Tibial nerve (tissue), 4 donors: Measurements from ENCODE around the gene MYADM. TPM values are rescaled to one million over a fixed set of nuclear protein-coding genes. Genes with fewer than 3 reads are reported as not detected.
"Not testable (repeated sequence)": the region's sequence is repeated elsewhere in the genome, so short reads cannot be mapped to it uniquely, and the experiment has no call there.

Source experiments
- DNase-seq, 2 donors: peaks; one replicate each; pipeline ENCODE4 v3.0.0-alpha.2; 2019; ENCODE audit warnings: low spot score in 2 of 2
- H3K27ac ChIP-seq, 4 donors: fragments of 200-600 bp; sonication (generic) in 3 of 4; one replicate each; pipeline ENCODE4 v1.5.1; 2017 to 2019; ENCODE audit warnings: mild to moderate bottlenecking in 1 of 4
- H3K27me3 ChIP-seq, 2 donors: fragments of 200-600 bp; sonication (generic) in 1 of 2; one replicate each; pipeline versions ENCODE4 v1.5.1 to v1.6.0; 2017 to 2019
- H3K36me3 ChIP-seq, 3 donors: fragments of 200-600 bp; sonication (generic); one replicate each; pipeline ENCODE4 v1.5.1; 2018 to 2019
- H3K4me1 ChIP-seq, 4 donors: fragments of 200-600 bp; sonication (generic) in 3 of 4; one replicate each; pipeline ENCODE4 v1.5.1; 2017 to 2019
- H3K4me3 ChIP-seq, 4 donors: fragments of 200-600 bp; sonication (generic) in 3 of 4; one replicate each; pipeline ENCODE4 v1.5.1; 2017 to 2019; ENCODE audit warnings: mild to moderate bottlenecking in 1 of 4, moderate library complexity in 1 of 4
- H3K9me3 ChIP-seq, 4 donors: fragments of 200-600 bp; sonication (generic) in 3 of 4; one replicate each; pipeline ENCODE4 v1.5.1; 2017 to 2019
- EP300 ChIP-seq, 2 donors: sonication (generic); formaldehyde crosslinking; IDR thresholded peaks; one replicate each; pipeline ENCODE4 v1.6.1; 2017; ENCODE audit warnings: antibody characterized with exemption in 2 of 2, mild to moderate bottlenecking in 1 of 2
- POLR2A ChIP-seq, 2 donors: fragments of 450-650 bp; IDR thresholded peaks; one replicate each; pipeline ENCODE4 v1.6.1; 2017; ENCODE audit warnings: antibody characterized with exemption in 2 of 2, mild to moderate bottlenecking in 2 of 2, moderate library complexity in 2 of 2
- WGBS, 2 donors: methylation state at CpG; one replicate each; pipeline ENCODE4 v1.1.5; 2018; 5-methylcytosine and 5-hydroxymethylcytosine counted together
- total RNA-seq, 4 donors: library from RNA; depleted of rRNA; stranded (reverse); fragments of >200 nt; gene quantifications; one replicate each; pipeline ENCODE4 v1.1.0, GENCODE V29; 2016
- TF ChIP-seq, protein P1 (sequence below), 5 experiments: fragments of 200-600 bp in 3 of 5; fragments of 450-650 bp in 2 of 5; sonication (generic) in 3 of 5; IDR thresholded peaks; one replicate each; pipeline ENCODE4 v1.5.1; 2016 to 2019; ENCODE audit warnings: antibody characterized with exemption in 5 of 5, mild to moderate bottlenecking in 3 of 5, moderate library complexity in 2 of 5

Gene MYADM
- total RNA-seq, 4 donors from 2014 or later = 27.3 to 37.7 (median 31.9) TPM

DNA sequence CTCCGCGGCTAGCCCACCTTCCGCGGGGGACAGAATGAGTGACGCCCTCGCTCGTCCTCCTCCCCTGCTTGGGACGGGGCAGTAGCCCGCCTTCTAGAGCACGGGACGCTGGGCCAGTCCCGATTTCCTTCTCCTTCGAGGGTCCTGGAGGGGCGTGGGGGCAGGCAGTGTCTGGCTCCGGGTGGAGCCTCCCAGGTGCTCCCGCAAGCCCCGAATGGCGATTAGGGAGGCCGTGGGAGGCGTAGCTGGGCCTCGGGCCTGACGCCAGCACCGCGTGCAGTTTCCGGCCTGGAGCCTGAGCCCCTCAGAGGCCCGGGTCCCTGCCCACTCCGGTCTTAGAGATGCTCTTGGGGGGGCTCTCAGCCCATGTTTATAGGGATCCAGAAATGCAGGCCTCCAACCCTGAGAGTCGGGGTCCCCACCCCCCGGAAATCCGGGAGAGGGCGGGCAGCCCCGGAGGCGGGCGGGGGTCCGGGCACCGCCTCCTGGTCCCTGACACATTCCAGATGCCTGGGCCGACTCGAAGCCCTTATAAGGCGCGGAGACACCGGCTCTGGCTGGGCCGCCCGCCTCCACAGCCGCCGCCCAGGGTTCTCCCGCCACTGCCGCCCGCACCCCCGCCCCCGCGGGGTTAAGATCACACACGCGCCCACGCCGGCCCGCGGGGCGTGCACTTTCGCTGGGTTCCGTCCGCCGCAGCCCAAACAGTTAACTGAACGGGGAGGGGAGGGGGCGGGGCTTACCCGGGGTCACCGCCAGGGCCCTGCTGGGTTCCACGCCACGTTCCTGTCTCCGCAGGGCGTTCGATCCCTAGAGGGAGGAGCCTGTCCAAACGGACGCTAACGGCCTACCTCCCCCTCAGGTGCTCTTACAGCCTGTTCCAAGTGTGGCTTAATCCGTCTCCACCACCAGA is 1.5 kb downstream of the MYADM start:
- WGBS, 2 donors = 1 to 2% methylated on average over 25 to 31 of the region's 75 CpGs

DNA sequence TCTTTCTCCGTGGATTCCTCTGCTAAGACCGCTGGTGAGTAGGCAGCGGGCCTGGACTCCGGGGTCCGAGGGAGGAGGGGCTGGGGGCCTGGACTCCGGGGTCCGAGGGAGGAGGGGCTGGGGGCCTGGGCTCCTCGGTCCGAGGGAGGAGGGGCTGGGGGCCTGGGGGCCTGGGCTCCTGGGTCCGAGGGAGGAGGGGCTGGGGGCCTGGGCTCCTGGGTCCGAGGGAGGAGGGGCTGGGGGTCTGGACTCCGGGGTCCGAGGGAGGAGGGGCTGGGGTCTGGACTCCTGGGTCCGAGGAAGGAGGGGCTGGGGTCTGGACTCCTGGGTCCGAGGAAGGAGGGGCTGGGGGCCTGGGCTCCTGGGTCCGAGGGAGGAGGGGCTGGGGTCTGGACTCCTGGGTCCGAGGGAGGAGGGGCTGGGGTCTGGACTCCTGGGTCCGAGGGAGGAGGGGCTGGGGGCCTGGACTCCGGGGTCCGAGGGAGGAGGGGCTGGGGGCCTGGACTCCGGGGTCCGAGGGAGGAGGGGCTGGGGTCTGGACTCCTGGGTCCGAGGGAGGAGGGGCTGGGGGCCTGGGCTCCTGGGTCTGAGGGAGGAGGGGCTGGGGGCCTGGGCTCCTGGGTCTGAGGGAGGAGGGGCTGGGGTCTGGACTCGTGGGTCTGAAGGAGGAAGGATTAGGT is 2.3 kb downstream of the MYADM start:
- H3K9me3 ChIP-seq, H3K27me3 ChIP-seq, DNase-seq: not testable (repeated sequence)
- WGBS, 2 donors = 6 to 20% methylated on average over 2 to 12 of the region's 24 CpGs
- peak overlapping the region; percentile 70 to 83 (median 75) for H3K4me3 ChIP-seq
- H3K4me1 ChIP-seq = peaks cover 0 to 69% (median 22%) of the 10 kb centered on the region in 4 donors
- H3K27ac ChIP-seq = peak overlapping the region; percentile 88 to 97 (median 96)
- H3K36me3 ChIP-seq = peaks cover 0 to 27% (median 8%) of the 10 kb centered on the region in 3 donors

More for the DNA sequence above, 1.5 kb downstream of the MYADM start:
- Histone ChIP-seq H3K4me3 (peak overlapping the region; percentile 70 to 83 (median 75)), H3K9me3 (no peaks in the 10 kb centered on the region), H3K27me3 (no peaks in the 10 kb centered on the region), H3K36me3 (peaks cover 0 to 19% (median 6%) of the 10 kb centered on the region in 3 donors), H3K27ac (peak overlapping the region; percentile 88 to 97 (median 96)), H3K4me1 (peaks cover 0 to 70% (median 22%) of the 10 kb centered on the region in 4 donors)
- TF ChIP-seq POLR2A (IDR thresholded peaks at IDR 0.05) = peak; percentile 46 to 74
- TF ChIP-seq, protein P1, sequence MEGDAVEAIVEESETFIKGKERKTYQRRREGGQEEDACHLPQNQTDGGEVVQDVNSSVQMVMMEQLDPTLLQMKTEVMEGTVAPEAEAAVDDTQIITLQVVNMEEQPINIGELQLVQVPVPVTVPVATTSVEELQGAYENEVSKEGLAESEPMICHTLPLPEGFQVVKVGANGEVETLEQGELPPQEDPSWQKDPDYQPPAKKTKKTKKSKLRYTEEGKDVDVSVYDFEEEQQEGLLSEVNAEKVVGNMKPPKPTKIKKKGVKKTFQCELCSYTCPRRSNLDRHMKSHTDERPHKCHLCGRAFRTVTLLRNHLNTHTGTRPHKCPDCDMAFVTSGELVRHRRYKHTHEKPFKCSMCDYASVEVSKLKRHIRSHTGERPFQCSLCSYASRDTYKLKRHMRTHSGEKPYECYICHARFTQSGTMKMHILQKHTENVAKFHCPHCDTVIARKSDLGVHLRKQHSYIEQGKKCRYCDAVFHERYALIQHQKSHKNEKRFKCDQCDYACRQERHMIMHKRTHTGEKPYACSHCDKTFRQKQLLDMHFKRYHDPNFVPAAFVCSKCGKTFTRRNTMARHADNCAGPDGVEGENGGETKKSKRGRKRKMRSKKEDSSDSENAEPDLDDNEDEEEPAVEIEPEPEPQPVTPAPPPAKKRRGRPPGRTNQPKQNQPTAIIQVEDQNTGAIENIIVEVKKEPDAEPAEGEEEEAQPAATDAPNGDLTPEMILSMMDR (IDR thresholded peaks at IDR 0.05) = peak in 4 of 5 experiments; percentile 19 to 77 (median 42)
- peak; percentile 55 to 82 for TF ChIP-seq EP300 (IDR thresholded peaks at IDR 0.05)
- peak; percentile 70 to 71 for DNase-seq

DNA sequence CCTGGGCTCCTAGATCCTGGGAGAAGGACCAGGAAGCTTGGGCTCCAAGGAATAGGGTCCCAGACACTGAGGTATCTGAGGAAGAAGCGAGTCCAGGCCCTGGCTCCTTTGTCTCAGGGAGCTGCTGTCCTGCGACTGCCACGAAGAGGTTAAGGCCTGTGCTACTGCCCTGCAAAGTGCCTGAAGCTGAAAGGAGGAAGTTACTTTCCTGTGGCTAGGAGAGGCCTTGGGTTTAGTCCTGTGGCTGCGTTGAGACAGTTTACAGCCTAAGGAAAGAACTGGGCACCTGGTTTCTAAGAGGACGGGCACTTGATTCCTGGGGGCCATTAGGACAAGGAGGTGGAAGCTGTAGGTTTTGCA is 2.8 kb downstream of the MYADM start:
- TF ChIP-seq, protein P1 (IDR thresholded peaks at IDR 0.05) = no peak
- TF ChIP-seq POLR2A (IDR thresholded peaks at IDR 0.05) = no peak
- no peak for TF ChIP-seq EP300 (IDR thresholded peaks at IDR 0.05)
- no peaks in the 10 kb centered on the region for H3K9me3 ChIP-seq
- peaks cover 0 to 32% (median 8%) of the 10 kb centered on the region in 3 donors for H3K36me3 ChIP-seq
- H3K27me3 ChIP-seq = no peaks in the 10 kb centered on the region
- 35 to 53% methylated on average over 5 of the region's 5 CpGs for WGBS, 2 donors
- H3K4me3 ChIP-seq = peak overlapping the region in 1 of 4 donors; percentile 83
- H3K27ac ChIP-seq = peak overlapping the region in 3 of 4 donors; percentile 69 to 96 (median 95)
- peaks cover 0 to 67% (median 19%) of the 10 kb centered on the region in 4 donors for H3K4me1 ChIP-seq
- no peak for DNase-seq

GRCh38 chr19:53871454-53871853 is 3.8 kb downstream of the MYADM start:
- H3K27ac ChIP-seq = peak overlapping the region in 1 of 4 donors; percentile 43
- H3K9me3 ChIP-seq = no peaks in the 10 kb centered on the region
- TF ChIP-seq, protein P1 (IDR thresholded peaks at IDR 0.05) = no peak
- TF ChIP-seq EP300 (IDR thresholded peaks at IDR 0.05) = no peak
- no peak for TF ChIP-seq POLR2A (IDR thresholded peaks at IDR 0.05)
- DNase-seq = no peak
- H3K27me3 ChIP-seq = no peaks in the 10 kb centered on the region
- H3K36me3 ChIP-seq = peaks cover 0 to 42% (median 8%) of the 10 kb centered on the region in 3 donors
- WGBS, 2 donors = 44 to 61% methylated on average over 7 of the region's 7 CpGs
- peaks cover 0 to 57% (median 12%) of the 10 kb centered on the region in 4 donors for H3K4me1 ChIP-seq
- H3K4me3 ChIP-seq = no peak overlapping the region

DNA sequence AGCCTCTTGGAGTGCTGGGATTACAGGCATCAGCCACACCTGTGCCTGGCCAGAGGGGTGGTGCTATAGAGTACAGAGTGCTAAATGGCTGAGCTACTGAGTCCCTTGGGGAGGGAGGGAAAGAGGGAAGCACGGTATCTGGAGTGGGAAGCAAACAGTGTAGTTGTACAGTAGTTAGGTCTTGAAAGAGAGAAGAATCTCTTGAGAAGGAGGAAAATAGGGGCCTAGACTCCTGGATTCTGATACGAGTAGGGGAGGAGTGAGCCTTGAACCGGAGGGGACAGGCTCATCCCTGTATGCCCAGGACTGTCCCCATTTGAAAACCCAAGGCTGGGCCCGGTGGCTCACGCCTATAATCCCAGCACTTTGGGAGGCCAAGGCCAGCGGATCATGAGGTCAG is 5.1 kb downstream of the MYADM start:
- Histone ChIP-seq H3K27me3 (no peaks in the 10 kb centered on the region), H3K27ac (no peak overlapping the region), H3K9me3 (no peaks in the 10 kb centered on the region), H3K36me3 (peaks cover 0 to 47% (median 8%) of the 10 kb centered on the region in 3 donors), H3K4me3 (no peak overlapping the region), H3K4me1 (peaks cover 0 to 47% (median 3%) of the 10 kb centered on the region in 4 donors)
- no peak for TF ChIP-seq EP300 (IDR thresholded peaks at IDR 0.05)
- TF ChIP-seq POLR2A (IDR thresholded peaks at IDR 0.05) = no peak
- TF ChIP-seq, protein P1 (IDR thresholded peaks at IDR 0.05) = no peak
- DNase-seq = no peak
- WGBS, 2 donors = 75 to 78% methylated on average over 6 of the region's 6 CpGs
